ENCODE data around the gene SHCBP1. TPM values are rescaled to one million over a fixed set of nuclear protein-coding genes. Genes with fewer than 3 reads are reported as not detected.

The SHCBP1 gene
- total RNA-seq, 1 experiment from 2014 or later: 25.8 TPM

- CTCF ChIA-PET: interaction anchor here (0.6 kb wide), 1 partner anchor 70 kb away, joined by 9 read pairs; no protein-coding TSS in a partner anchor
- Histone ChIP-seq H3K4me3 (ENCODE audit: low read length) (no peak overlapping the region), H3K4me2 (ENCODE audit: low read length) (peak overlapping the region; percentile 98), H3K4me1 (ENCODE audit: insufficient read depth, low read length) (peaks cover 4% of the 10 kb centered on the region; the same call in 1 of the 2 replicates), H3K9ac (ENCODE audit: low read length) (no peak overlapping the region), H3K36me3 (ENCODE audit: low read depth, low read length) (no peaks in the 10 kb centered on the region; the same call in 1 of the 2 replicates), H3K27ac (ENCODE audit: low read length) (no peak overlapping the region), H3K9me2 (replicated peaks; ENCODE audit: low read length) (no peaks in the 10 kb centered on the region), H3K79me2 (ENCODE audit: low read length) (peaks cover 26% of the 10 kb centered on the region), H3K9me3 (ENCODE audit: low read length) (no peaks in the 10 kb centered on the region), H2AFZ (ENCODE audit: low read length) (no peak overlapping the region), H3F3A (ENCODE audit: low read length, unreplicated experiment) (no peaks in the 10 kb centered on the region), H3K27me3 (ENCODE audit: low read length) (no peaks in the 10 kb centered on the region), H4K20me1 (ENCODE audit: low read length) (no peaks in the 10 kb centered on the region)
- intact Hi-C loops (cut with micrococcal nuclease): no loop called here
- DNase-seq: no peak
- no peak for ATAC-seq
- BruUV-seq (replicated peaks): no TSS peak
- TF ChIP-seq EZH2phosphoT487 (IDR thresholded peaks at IDR 0.05; ENCODE audit: borderline replicate concordance, low read length): no peak
- POLR2A ChIA-PET (ENCODE audit: unreplicated experiment): no interaction called here
These were observed 926 bp upstream of the SHCBP1 start for GRCh38 chr16:46621934-46622676.

DNA sequence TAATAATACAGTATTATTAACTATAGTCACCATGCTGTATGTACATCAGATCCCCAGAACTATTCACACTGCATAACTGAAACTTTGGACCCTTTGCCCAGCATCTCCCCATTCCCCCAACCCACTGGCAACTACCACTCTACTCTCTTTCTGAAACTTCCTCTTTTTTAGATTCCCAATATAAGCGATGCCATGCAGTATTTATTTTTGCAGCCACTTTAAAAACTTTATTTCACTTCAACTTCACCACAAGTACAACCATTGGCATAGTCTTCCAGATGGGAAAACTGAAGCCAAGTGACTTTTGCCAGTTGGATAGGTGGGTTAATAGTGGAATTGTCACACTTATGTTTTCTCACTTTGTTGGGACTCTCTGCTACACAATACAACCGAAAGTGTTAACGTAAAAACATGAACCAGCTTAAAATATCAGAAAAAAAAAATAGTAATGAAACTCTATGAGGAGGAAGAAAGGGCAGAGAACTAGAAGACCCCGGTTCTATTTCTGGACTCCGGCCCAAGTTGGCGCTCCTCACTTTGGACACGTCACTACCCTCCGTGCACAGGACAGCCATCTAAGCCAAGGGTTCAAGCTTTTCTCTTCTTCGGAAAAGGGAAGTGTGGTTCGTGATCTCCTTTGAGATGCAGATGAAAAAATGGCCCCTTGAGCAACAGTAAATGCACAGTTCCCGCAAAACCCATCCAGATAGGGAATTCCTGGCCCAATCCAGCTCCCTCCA, 743 bp downstream of the SHCBP1 start:
- CTCF ChIA-PET: no interaction called here
- intact Hi-C loops (cut with micrococcal nuclease): no loop called here
- H3K9me2 ChIP-seq (replicated peaks; ENCODE audit: low read length): no peaks in the 10 kb centered on the region
- peaks cover 26% of the 10 kb centered on the region for H3K79me2 ChIP-seq (ENCODE audit: low read length)
- H3K9me3 ChIP-seq (ENCODE audit: low read length): no peaks in the 10 kb centered on the region
- H2AFZ ChIP-seq (ENCODE audit: low read length): peak overlapping the region; percentile 96
- DNase-seq: peak; percentile 20
- H3K27ac ChIP-seq (ENCODE audit: low read length): no peak overlapping the region; the same call in 1 of the 2 replicates
- TSS peak; percentile 61 for BruUV-seq (replicated peaks)
- H3K4me1 ChIP-seq (ENCODE audit: insufficient read depth, low read length): peaks cover 4% of the 10 kb centered on the region; the same call in 1 of the 2 replicates
- no peaks in the 10 kb centered on the region for H4K20me1 ChIP-seq (ENCODE audit: low read length)
- TF ChIP-seq CTCF (conservative IDR thresholded peaks at IDR 0.05; ENCODE audit: low read depth, low read length) (no peak), EZH2phosphoT487 (IDR thresholded peaks at IDR 0.05; ENCODE audit: borderline replicate concordance, low read length) (no peak), EZH2 (IDR thresholded peaks at IDR 0.05; ENCODE audit: low read length, unreplicated experiment) (no peak)
- peak overlapping the region; percentile 99 for H3K4me3 ChIP-seq (ENCODE audit: low read length)
- H3K36me3 ChIP-seq (ENCODE audit: low read depth, low read length): peaks cover 14% of the 10 kb centered on the region; the same call in 1 of the 2 replicates
- peak overlapping the region; percentile 98 for H3K4me2 ChIP-seq (ENCODE audit: low read length)
- peak overlapping the region; percentile 92 for H3K9ac ChIP-seq (ENCODE audit: low read length)
- H3F3A ChIP-seq (ENCODE audit: low read length, unreplicated experiment): no peaks in the 10 kb centered on the region
- POLR2A ChIA-PET (ENCODE audit: unreplicated experiment): no interaction called here
- peak; percentile 39 for ATAC-seq
- no peaks in the 10 kb centered on the region for H3K27me3 ChIP-seq (ENCODE audit: low read length)

GRCh38 chr16:46618516-46618915, 2.7 kb downstream of the SHCBP1 start:
- H3K4me1 ChIP-seq (ENCODE audit: insufficient read depth, low read length): peaks cover 4% of the 10 kb centered on the region; the same call in 1 of the 2 replicates
- peaks cover 26% of the 10 kb centered on the region for H3K79me2 ChIP-seq (ENCODE audit: low read length)
- H4K20me1 ChIP-seq (ENCODE audit: low read length): no peaks in the 10 kb centered on the region
- H2AFZ ChIP-seq (ENCODE audit: low read length): no peak overlapping the region
- BruUV-seq (replicated peaks): no TSS peak
- H3K27me3 ChIP-seq (ENCODE audit: low read length): no peaks in the 10 kb centered on the region
- H3K36me3 ChIP-seq (ENCODE audit: low read depth, low read length): peaks cover 21% of the 10 kb centered on the region; the same call in 1 of the 2 replicates
- DNase-seq (no peak), ATAC-seq (no peak)
- H3K9me3 ChIP-seq (ENCODE audit: low read length): no peaks in the 10 kb centered on the region
- no peaks in the 10 kb centered on the region for H3F3A ChIP-seq (ENCODE audit: low read length, unreplicated experiment)
- intact Hi-C loops (cut with micrococcal nuclease): no loop called here
- TF ChIP-seq EZH2phosphoT487 (IDR thresholded peaks at IDR 0.05; ENCODE audit: borderline replicate concordance, low read length): no peak
- no peak for TF ChIP-seq EZH2 (IDR thresholded peaks at IDR 0.05; ENCODE audit: low read length, unreplicated experiment)
- no peak for TF ChIP-seq CTCF (conservative IDR thresholded peaks at IDR 0.05; ENCODE audit: low read depth, low read length)
- no peak overlapping the region for H3K4me3 ChIP-seq (ENCODE audit: low read length)
- H3K4me2 ChIP-seq (ENCODE audit: low read length): no peak overlapping the region
- H3K9me2 ChIP-seq (replicated peaks; ENCODE audit: low read length): no peaks in the 10 kb centered on the region
- H3K27ac ChIP-seq (ENCODE audit: low read length): no peak overlapping the region
- no peak overlapping the region for H3K9ac ChIP-seq (ENCODE audit: low read length)
- ChIA-PET CTCF (no interaction called here), POLR2A (ENCODE audit: unreplicated experiment) (no interaction called here)

Measured in PC-3 (cell line).